ENCODE results near the gene RIOK1. TPM values are rescaled to one million over a fixed set of nuclear protein-coding genes. Genes with fewer than 3 reads are reported as not detected.

Gene RIOK1
- total and polyA plus RNA-seq, 2 of the 13 experiments (the other 11 are each of a cell fraction or from before 2014, with no cell fraction given), result 9.4 to 37.8 TPM

DNA sequence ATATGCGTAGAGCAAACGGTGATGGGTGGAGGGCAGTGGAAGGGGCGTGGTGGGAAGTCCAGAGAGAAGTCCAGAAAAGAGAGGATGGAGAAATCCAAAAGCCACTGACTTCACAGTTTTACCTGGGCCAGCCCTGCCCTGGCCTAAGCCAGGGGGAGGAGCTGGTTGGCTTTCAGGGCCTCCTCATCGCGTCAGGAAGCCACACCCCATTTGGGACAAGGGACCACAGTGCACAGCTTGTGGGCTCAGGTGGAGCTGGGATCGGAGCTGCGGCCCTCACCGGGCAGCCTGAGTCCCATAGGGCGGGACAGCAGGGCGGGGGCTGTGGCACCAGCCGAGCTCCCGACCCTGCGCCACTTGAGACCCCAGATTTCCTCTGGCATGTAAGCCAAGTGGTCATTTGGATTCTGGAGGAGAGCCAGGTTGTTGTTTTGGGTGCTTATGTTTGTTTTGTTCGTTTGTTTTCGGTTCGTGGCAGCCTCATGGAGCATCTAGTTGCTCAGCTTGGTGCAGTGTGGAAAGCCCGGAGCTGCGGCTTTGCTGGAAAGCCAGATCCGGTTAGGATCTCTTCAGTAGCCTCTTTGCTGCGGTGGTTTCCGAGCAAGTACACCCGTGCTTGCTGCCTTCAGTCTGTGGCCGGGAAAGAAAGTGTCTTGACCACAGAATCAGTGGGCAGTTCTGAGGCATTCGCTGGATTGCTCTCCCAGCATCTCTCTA is 42.2 kb downstream of the RIOK1 start (continued):
- TF ChIP-seq, protein P1, sequence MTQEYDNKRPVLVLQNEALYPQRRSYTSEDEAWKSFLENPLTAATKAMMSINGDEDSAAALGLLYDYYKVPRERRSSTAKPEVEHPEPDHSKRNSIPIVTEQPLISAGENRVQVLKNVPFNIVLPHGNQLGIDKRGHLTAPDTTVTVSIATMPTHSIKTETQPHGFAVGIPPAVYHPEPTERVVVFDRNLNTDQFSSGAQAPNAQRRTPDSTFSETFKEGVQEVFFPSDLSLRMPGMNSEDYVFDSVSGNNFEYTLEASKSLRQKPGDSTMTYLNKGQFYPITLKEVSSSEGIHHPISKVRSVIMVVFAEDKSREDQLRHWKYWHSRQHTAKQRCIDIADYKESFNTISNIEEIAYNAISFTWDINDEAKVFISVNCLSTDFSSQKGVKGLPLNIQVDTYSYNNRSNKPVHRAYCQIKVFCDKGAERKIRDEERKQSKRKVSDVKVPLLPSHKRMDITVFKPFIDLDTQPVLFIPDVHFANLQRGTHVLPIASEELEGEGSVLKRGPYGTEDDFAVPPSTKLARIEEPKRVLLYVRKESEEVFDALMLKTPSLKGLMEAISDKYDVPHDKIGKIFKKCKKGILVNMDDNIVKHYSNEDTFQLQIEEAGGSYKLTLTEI (CRISPR knock-in tag; conservative IDR thresholded peaks at IDR 0.05), result no peak
- TF ChIP-seq ZNF737 (CRISPR knock-in tag; IDR thresholded peaks at IDR 0.05; ENCODE audit: borderline replicate concordance), result no peak
- TF ChIP-seq TRIM24 (CRISPR knock-in tag; IDR thresholded peaks at IDR 0.05), result no peak
- TF ChIP-seq, protein P2, sequence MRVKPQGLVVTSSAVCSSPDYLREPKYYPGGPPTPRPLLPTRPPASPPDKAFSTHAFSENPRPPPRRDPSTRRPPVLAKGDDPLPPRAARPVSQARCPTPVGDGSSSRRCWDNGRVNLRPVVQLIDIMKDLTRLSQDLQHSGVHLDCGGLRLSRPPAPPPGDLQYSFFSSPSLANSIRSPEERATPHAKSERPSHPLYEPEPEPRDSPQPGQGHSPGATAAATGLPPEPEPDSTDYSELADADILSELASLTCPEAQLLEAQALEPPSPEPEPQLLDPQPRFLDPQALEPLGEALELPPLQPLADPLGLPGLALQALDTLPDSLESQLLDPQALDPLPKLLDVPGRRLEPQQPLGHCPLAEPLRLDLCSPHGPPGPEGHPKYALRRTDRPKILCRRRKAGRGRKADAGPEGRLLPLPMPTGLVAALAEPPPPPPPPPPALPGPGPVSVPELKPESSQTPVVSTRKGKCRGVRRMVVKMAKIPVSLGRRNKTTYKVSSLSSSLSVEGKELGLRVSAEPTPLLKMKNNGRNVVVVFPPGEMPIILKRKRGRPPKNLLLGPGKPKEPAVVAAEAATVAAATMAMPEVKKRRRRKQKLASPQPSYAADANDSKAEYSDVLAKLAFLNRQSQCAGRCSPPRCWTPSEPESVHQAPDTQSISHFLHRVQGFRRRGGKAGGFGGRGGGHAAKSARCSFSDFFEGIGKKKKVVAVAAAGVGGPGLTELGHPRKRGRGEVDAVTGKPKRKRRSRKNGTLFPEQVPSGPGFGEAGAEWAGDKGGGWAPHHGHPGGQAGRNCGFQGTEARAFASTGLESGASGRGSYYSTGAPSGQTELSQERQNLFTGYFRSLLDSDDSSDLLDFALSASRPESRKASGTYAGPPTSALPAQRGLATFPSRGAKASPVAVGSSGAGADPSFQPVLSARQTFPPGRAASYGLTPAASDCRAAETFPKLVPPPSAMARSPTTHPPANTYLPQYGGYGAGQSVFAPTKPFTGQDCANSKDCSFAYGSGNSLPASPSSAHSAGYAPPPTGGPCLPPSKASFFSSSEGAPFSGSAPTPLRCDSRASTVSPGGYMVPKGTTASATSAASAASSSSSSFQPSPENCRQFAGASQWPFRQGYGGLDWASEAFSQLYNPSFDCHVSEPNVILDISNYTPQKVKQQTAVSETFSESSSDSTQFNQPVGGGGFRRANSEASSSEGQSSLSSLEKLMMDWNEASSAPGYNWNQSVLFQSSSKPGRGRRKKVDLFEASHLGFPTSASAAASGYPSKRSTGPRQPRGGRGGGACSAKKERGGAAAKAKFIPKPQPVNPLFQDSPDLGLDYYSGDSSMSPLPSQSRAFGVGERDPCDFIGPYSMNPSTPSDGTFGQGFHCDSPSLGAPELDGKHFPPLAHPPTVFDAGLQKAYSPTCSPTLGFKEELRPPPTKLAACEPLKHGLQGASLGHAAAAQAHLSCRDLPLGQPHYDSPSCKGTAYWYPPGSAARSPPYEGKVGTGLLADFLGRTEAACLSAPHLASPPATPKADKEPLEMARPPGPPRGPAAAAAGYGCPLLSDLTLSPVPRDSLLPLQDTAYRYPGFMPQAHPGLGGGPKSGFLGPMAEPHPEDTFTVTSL (CRISPR knock-in tag; IDR thresholded peaks at IDR 0.05; ENCODE audit: borderline replicate concordance), result no peak
- no peak; the same call in 1 of the 2 replicates for TF ChIP-seq ZNF546 (CRISPR knock-in tag; conservative IDR thresholded peaks at IDR 0.05)
- no peak for TF ChIP-seq SOX13 (IDR thresholded peaks at IDR 0.05)
- TF ChIP-seq SOX13 (CRISPR knock-in tag; conservative IDR thresholded peaks at IDR 0.05 in 1 of 2, IDR thresholded peaks at IDR 0.05 in 1 of 2), result 0 out of 4 replicates have a peak, but pooled peaks of 1 of the 2 experiments have one; percentile 15
- TF ChIP-seq, protein P3, sequence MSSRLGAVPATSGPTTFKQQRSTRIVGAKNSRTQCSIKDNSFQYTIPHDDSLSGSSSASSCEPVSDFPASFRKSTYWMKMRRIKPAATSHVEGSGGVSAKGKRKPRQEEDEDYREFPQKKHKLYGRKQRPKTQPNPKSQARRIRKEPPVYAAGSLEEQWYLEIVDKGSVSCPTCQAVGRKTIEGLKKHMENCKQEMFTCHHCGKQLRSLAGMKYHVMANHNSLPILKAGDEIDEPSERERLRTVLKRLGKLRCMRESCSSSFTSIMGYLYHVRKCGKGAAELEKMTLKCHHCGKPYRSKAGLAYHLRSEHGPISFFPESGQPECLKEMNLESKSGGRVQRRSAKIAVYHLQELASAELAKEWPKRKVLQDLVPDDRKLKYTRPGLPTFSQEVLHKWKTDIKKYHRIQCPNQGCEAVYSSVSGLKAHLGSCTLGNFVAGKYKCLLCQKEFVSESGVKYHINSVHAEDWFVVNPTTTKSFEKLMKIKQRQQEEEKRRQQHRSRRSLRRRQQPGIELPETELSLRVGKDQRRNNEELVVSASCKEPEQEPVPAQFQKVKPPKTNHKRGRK (CRISPR knock-in tag; IDR thresholded peaks at IDR 0.05), result no peak
- TF ChIP-seq JUN (CRISPR knock-in tag; IDR thresholded peaks at IDR 0.05), result no peak
- TF ChIP-seq ZNF777 (CRISPR knock-in tag; IDR thresholded peaks at IDR 0.05), result no peak
- no peak for TF ChIP-seq ZNF260 (CRISPR knock-in tag; IDR thresholded peaks at IDR 0.05; ENCODE audit: borderline replicate concordance, low read depth)
- no peak; the same call in 1 of the 2 replicates for TF ChIP-seq TARDBP (CRISPR knock-in tag; IDR thresholded peaks at IDR 0.05)
- TF ChIP-seq ZBTB7A (CRISPR knock-in tag; IDR thresholded peaks at IDR 0.05), result no peak
- TF ChIP-seq EHMT2 (IDR thresholded peaks at IDR 0.05; ENCODE audit: borderline replicate concordance, low read depth, low read length), result no peak
- TF ChIP-seq POGZ (CRISPR knock-in tag; IDR thresholded peaks at IDR 0.05), result no peak; the same call in 1 of the 2 replicates
- TF ChIP-seq, protein P4, sequence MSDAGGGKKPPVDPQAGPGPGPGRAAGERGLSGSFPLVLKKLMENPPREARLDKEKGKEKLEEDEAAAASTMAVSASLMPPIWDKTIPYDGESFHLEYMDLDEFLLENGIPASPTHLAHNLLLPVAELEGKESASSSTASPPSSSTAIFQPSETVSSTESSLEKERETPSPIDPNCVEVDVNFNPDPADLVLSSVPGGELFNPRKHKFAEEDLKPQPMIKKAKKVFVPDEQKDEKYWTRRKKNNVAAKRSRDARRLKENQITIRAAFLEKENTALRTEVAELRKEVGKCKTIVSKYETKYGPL (CRISPR knock-in tag; IDR thresholded peaks at IDR 0.05), result no peak
- TF ChIP-seq AGO2 (optimal IDR thresholded peaks at IDR 0.05; ENCODE audit: low read depth, low read length), result no peak
- no peak for TF ChIP-seq PRPF4 (IDR thresholded peaks at IDR 0.05; ENCODE audit: low read depth, low read length, poor library complexity, severe bottlenecking)
- TF ChIP-seq AHR (CRISPR knock-in tag; IDR thresholded peaks at IDR 0.05), result 0 out of 2 replicates have a peak, but pooled peaks have one; percentile 32
- TF ChIP-seq MXI1 (IDR thresholded peaks at IDR 0.05; ENCODE audit: borderline replicate concordance, low read depth, low read length), result no peak

All from HepG2 (cell line).